Left forelimb (tissue), 1 donor: ENCODE results near the gene GPC1.
"Not testable (repeated sequence)": the region's sequence is repeated elsewhere in the genome, so short reads cannot be mapped to it uniquely, and the experiment has no call there.

Experiments used
- DNase-seq: peaks from one replicate; pipeline ENCODE4 v3.0.0-alpha.2; 2018; ENCODE audit warnings: low spot score

The GPC1 gene, protein sequence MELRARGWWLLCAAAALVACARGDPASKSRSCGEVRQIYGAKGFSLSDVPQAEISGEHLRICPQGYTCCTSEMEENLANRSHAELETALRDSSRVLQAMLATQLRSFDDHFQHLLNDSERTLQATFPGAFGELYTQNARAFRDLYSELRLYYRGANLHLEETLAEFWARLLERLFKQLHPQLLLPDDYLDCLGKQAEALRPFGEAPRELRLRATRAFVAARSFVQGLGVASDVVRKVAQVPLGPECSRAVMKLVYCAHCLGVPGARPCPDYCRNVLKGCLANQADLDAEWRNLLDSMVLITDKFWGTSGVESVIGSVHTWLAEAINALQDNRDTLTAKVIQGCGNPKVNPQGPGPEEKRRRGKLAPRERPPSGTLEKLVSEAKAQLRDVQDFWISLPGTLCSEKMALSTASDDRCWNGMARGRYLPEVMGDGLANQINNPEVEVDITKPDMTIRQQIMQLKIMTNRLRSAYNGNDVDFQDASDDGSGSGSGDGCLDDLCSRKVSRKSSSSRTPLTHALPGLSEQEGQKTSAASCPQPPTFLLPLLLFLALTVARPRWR

DNA sequence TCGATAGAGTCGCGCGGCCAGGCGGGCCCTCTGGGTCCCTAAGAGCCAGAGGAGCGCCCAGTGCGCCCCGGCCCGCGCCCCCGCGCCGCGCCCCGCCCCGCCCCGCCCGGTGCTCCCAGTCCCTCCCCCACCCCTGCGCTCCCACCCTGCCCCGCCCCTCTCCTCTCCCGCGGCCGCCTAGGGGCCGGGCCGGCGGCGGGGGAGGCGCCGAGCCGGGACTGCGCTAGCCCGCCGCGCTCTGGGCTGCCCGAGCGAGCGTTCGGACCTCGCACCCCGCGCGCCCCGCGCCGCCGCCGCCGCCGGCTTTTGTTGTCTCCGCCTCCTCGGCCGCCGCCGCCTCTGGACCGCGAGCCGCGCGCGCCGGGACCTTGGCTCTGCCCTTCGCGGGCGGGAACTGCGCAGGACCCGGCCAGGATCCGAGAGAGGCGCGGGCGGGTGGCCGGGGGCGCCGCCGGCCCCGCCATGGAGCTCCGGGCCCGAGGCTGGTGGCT lies at the start of gene GPC1:
Gene GPC1 (plus strand): TSS at position 207 of the 491 bp plus-strand sequence. CDS start 256 bp downstream, at position 463.
- DNase-seq: no peak

DNA sequence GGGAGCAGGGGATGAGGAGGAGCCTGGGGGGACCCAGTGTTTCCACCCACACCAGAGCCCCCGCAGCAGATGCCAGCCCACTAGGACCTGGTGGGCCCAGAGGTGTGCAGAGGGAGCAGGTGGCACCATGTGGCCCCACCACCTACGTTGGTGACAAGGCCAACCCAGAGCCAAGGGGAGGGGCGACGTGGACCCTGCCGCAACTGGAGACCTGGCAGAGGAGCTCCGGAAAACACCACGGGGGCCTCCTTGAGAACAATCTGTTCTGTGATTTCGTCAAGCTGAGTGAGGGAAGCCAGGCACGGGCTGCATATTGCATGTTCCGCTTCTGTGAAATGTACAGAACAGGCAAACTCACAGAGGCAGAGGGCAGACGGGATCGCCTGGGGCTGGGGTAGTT lies 49.1 kb upstream of the GPC1 start:
- no peak for DNase-seq

DNA sequence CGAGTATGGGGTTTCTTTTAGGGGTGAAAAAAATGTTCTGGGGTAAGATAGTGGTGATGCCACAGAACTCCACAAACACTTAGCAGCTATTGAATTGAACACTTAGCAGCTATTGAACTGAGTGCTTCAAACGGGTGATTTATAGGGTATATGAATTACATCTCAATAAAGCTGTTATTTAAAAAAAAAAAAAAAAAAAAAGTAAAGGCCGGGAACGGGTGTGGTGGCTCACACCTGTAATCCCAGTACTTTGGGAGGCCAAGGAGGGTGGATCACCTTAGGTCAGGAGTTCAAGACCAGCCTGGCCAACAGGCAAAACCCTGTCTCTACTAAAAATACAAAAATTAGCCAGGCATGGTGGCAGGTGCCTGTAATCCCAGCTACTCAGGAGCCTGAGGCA lies 48.7 kb upstream of the GPC1 start:
- not testable (repeated sequence) for DNase-seq

DNA sequence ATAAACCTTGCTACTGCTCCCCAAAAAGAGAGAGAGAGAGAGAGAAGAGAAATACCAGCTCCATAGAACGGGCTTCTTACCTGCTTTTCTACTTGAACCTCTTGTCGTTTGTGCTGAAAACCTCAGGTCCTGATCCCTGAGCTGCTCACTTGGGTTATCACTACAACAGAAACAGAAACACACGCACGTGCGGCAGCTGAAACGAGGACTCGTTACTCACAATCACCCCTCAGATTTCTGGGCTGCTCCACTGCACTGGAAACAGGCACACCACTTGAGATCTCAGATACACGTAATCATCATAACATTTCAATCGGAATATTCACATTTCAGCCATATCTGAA lies 48.2 kb upstream of the GPC1 start:
- DNase-seq: no peak

DNA sequence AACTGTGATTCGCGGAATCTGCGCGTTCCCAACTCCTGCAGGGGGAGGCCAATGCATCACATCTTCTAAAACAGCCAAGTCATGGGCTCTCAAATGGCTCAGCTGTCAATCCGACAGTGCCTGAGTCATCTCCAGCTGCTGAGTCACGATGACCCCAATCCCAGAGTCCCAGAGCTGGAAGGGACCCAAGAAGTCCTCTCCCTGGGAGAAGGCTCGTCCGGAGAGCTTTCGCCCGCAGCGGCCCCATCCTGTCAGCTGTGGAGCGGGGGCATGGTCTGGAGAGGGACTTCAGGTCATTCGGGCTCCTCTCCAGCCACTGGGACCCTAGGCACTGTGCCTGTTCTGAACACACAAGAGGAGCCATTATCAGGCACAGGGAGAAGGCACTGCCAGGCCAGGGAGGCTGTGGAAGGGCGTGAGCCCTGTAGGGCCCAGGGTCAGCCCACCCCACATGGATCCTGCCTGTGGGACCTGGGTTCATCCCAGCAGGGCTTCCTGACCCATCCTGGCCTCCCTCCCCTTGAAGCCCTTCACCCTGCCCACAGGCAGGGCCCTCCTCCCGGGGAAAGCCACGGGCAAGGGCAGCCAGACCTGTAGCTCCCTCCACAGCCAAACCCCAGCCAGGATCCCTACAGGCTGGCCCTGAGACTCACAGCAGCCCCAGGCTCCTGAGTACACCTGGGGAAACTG lies 47.6 kb upstream of the GPC1 start:
- DNase-seq: no peak

DNA sequence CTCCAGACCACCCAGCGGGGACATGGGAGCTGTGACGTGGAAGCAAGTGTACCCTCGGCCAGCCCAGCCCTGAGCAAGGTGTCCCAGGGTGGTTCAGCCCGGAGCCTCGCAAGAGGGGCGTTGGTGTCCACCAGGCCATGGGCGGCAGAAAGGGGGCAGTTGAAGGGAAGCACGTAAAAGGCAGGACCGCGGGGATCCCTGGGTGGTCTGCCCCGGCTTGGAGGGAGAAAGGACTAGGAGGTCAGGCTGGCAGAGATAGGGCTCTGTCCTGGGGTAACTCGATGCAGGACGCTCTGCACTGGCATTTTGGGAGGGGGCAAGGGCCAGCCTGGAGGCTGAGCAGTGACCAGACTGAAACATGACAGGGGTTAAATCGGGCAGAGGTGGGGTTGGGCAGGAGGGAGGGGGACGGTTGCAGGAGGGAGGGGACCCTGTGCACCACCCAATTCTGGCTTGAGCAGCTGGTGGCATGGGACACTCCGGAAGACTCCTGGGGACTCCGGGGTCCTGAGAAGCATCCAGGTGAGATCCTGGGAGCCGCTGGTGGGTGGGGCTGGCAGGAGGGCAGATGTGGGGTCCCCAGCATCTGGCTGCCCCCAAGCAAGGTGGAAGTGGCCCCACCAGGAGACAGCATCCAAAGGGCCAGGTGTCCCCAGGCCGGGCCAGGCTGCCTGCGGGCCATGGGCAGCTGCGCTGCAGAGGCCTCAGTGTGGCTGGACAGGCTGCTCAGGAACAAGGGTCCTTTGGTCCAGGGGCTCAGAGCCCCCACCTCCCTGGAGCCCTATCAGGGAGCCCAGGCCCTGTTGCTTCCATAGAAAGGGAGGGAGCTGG lies 46.8 kb upstream of the GPC1 start:
- DNase-seq: no peak

DNA sequence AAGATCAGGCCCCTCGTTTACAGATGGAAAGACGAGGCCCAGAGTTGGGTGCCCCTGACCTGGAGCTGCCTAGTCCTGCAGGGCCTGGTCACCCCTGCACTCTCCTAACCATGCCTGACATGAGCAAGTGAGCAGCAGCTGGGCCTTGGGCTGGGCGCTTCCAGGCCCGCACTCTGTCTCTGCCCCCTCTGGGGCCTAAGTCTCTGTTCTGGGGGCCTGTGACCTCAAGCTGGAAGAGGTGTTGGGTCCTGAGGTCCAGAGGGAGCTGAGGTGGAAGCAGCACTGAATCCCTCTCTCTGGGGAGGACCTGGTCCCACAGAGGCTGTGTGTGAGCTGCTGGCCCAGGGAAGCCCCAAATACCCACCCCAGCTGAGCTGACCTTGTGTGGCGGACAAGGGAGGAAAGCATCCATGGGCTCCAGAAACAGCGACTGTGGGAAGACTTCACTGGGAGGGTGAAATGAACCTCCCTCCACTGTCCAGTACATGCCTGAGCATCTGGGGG lies 46.1 kb upstream of the GPC1 start:
- no peak for DNase-seq

DNA sequence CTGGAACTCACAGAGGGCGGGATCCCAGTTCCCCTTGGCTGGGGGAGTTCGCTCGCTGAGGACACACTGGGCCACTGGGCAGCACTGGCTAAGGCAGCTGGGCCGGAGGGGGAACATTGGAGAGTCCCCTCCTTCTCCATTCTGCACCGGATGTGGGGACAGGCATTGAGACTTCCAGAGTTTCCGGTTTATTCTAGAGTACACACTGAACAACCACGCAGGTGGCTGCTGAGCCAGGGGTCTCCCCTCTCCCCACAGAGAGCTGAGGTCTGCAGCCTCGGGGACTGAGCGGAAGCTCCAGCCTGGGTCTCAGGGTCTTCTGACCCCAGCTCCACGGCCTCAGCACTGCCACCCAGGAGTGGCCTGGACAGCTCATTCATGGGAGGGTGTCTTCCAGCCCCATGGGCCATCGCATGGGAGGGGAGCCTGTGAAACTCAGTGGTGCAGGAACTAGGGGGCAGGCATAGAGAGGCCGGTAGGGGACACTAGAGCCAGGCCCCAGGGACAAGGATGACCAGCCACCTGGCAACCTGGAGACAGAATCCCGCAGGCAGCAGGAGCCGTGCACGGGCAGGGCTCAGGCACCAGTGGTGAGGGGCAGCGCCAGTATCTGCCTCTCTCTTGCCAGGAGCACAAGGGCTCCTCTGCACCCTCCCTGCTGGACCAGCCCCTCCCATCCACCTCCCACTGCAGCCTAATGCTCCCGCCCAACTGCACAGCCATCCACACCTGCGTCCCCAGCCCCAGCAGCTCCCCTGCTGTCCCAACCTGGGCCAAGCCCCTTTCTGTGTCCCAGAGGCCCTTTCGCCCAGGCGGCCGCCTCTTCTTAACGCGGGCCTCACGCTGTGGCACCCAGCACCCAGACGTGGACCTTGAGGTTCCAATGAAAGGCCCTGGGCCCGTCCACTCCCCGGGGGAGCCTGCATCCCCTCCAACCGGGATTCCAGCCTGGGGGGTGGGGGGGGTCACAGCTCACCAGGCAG lies 45.1 kb upstream of the GPC1 start:
- DNase-seq: peak; percentile 62

DNA sequence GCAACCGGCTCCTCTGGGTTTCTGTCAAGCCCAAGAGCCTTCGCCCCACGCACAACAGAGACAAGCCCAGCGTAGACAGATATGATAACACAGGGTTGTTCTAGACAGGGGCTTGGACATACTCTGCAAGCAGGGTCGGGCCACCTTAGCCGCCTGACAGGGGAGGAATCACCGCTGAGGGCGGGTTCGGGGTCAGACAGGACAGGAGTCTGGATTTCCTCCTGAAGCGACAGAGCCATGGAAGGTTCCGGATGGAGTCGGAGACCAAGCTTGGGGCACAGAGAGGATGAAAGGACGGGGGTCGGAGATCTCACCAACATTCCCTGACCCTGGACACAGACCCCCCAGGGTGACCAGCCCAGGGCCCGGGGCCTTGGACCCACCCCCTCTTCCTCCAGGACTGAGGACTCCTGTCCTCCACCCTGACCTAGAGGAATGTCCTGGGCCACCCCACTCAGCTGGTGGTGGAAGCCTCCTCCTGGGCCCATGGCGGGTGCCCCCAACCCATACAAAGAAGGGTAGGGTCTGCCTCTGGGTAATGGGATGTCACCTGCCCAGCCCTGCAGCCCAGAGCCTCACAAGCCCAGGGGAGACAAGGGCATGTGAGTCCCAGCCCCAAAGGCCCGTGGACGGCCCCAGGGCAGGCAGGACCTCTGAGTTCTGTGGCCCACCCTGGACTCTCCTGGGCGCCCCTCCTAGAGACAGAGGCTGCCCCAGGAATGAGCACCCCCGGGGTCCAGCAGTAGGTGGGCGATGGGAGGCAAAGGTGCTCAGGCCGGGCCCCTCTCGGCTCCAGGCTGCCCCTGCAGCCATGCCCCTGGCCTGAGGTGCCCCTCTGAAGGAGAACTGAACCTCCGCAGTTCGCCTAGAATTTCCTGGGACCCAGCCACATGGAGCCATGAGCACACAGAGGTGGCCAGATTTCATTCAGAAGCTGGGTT lies 44.1 kb upstream of the GPC1 start:
- peak; percentile 58 for DNase-seq

DNA sequence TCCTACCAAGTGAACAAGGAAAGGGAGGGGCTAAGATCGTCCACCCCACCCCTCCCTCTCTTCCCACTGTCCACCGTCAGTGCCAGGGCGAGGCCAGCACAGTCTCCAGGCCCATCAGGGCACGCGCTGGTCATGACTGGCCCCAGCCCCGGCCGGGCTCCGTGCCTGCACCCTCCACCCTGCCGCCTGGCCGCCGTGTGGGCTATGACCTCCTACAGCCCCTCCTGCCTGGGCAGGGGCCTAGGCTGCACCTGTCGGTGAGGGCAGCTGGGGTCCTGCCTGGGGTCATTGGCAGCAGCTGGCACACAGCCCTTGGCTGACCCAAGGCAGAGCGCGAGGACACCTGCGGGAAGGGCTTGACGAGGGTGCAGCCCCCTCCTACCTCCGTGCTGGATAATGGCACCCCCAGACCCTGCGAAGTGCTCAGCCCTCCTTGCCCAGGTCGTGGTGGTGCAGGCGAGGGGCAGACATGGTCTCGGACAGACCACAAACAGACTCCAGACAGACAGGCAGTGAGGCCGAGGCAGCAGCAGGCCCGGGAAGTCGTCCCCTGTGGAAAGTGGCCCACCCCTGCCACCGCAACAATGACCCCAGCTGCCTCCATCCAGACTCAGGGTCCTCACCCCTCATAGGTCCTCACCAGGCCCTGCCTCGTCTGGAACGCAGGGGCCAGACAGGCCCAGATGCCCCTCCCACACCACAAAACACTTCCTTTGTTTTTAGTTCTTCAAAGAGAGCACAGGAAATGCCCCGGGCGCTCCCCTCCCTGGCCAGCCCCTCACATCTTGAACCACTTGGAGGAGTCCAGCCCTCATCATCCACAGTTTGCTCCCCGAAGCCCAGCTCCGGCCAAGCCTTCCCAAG lies 43.1 kb upstream of the GPC1 start:
- peak; percentile 64 for DNase-seq

DNA sequence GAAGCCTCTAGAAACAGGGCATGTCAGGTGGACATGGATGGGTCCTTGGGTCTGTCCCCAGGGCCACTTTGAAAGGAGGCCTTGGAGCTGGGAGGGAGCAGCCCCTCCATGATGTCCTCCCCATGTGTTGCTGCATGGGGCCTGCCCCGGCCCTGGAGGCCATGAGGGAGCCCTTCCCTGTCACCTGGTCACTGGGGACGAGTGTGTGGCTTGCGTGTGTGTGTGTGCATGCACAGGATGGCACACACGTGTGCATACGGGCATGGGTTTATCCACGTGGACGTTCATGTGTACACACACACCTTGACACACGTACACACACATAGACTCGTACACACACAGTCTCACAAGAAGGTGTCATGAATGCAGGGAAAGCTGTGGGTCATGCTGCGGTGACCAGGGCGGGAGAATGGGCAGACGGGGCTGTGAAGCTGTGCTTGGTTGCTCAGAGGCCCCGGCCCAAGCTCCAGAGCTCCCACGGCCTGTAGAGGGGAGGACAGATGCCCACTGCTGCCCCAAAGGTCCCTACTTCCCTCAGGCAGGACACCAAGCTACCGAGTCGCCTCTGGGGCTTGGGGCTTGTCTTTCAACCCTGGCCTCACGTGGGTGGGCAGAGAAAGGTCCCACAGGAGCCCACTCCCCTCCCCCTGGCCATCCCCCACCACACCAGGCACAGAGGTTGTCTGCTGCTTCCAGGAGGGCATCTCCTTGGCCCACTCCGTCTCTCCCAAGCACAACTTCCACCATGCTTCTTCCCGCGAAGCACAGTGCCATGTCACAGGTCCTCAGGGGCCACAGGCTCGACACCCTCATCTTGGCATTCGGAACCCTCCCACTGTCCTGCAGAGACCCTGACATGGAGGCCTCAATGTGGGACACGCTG lies 42.3 kb upstream of the GPC1 start:
- DNase-seq: peak; percentile 40

DNA sequence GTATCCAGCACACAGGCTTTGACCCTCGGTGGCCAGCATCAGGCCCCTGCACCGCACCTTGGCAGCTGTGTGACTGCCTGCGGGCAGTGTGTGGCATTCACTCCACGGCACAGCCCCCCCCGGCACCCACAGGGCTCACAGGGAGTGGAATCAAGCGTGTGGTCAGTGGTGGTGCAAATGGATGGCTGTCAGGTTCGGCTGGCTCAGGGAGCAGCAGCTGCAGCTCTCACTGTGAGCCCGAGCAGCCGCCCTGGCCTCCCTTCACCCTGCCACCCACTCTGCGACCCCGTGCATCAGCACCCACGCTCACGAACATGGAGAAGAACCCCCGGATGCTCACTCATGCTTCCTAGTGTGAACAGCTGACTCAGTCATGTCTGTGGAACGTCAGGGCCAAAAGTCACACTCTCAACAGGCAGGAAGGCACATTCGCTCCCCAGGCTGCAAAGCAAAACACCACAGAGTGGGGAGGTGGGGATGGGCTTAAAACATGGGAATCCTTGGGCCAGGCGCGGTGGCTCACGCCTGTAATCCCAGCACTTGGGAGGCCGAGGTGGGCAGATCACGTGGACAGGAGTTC lies 41.5 kb upstream of the GPC1 start:
- peak; percentile 49 for DNase-seq

DNA sequence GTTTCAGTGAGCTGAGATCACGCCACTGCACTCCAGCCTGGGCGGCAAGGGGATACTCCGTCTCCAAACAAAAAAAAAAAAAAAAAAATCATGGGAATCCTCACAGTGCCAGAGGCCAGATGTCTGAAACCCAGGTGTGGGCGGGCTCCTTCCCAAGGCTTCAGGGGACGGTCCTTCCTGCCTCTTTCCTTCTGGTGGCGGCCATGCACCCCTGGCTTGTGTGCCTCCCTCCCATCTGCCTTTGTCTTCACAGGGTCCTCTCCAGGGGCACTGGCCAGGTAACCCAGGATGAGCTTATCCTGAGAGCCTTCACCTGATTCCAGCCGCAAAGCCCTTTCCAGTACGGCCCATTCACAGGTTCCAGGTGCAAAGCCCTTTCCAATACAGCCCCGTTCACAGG lies 40.9 kb upstream of the GPC1 start:
- no peak for DNase-seq

DNA sequence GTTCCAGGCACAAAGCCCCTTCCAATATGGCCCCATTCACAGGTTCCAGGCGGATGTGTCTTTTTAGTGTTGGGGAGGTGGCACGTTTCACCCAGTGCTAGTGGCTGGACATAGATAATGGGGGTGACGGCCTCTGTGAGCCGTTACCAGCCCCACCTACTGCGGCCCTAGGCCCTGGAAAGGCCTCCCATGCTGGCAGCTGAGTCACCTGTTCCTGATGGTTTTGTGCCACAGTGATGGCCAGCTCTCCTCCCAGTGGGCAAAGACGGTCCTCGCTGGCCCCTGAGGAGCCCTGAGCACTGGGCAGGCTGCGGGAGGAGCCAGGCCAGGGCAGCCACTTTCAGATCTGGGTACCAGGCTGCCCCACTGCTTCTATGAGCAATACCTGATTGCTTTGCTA lies 40.0 kb upstream of the GPC1 start:
- DNase-seq: peak; percentile 54

DNA sequence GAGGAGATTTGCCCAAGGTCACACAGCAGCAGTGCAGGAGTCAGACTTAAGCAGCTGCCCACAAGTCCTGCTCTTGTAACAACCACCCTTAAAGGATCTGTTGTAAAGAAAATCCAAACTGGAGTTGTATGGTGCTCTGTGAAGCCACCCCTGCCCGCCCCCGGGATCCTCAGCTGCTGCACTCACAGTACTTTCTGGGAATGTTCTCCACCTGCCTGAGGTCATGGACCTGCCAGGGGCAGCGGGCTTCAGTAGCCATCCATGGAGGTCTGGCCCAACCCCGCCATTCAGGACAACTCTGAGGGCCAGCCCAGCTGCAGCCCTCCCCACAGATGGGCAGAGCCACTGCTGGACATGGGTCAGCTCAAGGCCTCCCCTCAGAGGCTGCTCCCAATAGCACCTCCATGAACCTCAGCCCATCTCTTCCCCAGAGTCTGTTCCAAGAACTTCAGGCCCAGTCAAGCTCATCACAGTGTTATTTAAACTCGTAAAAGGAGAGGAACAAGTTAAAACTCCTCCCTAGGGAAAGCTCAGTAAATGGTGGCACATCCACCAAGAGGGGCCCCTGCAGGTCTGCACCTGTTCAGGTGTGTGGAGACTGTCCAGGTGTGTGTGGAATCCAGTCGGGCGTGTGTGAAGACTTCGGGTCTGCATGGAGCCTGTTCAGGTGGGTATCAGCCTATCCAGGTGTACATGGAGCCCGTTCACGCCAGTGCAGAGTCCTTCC lies 39.4 kb upstream of the GPC1 start:
- DNase-seq: peak; percentile 42
